Prostate gland (tissue), 2 donors: ENCODE data around the gene SLC3A2. TPM values are rescaled to one million over a fixed set of nuclear protein-coding genes. Genes with fewer than 3 reads are reported as not detected.
A peak's percentile ranks its signal among the peaks of the same experiment; 100 is the strongest.
"Not testable (repeated sequence)": the region's sequence is repeated elsewhere in the genome, so short reads cannot be mapped to it uniquely, and the experiment has no call there.

Experiments used
- DNase-seq: peaks from one replicate; pipeline ENCODE4 v3.0.0-alpha.2; 2019; ENCODE audit warnings: low spot score
- H3K27ac ChIP-seq, 2 donors: fragments of 200-600 bp; sonication (generic); 2 replicates each; pipeline ENCODE4 v1.5.1; 2017 to 2019
- H3K27me3 ChIP-seq: fragments of 200-600 bp; sonication (generic); replicated peaks from 2 replicates; pipeline ENCODE4 v1.5.1; 2019; ENCODE audit not compliant: insufficient read depth
- H3K36me3 ChIP-seq, 2 donors: fragments of 200-600 bp; sonication (generic); 1 replicate in 1 of 2; 2 replicates in 1 of 2; pipeline versions ENCODE4 v1.5.1 to v1.8.1; 2017 to 2019
- H3K4me1 ChIP-seq: fragments of 200-600 bp; sonication (generic); replicated peaks from 2 replicates; pipeline ENCODE4 v1.5.1; 2019
- H3K4me3 ChIP-seq, 2 donors: fragments of 200-600 bp; sonication (generic); 2 replicates each; pipeline ENCODE4 v1.5.1; 2017 to 2019
- H3K9me3 ChIP-seq: fragments of 200-600 bp; sonication (generic); 2 replicates; pipeline ENCODE4 v1.5.1; 2017
- POLR2A ChIP-seq: fragments of 450-650 bp; IDR thresholded peaks from one replicate; pipeline ENCODE4 v1.6.1; 2016; ENCODE audit warnings: antibody characterized with exemption, mild to moderate bottlenecking
- POLR2AphosphoS5 ChIP-seq: sonication (generic); formaldehyde crosslinking; IDR thresholded peaks from one replicate; pipeline ENCODE4 v1.6.1; 2017; ENCODE audit warnings: antibody characterized with exemption
- WGBS: methylation state at CpG from one replicate; pipeline ENCODE4 v1.1.5; 2018; 5-methylcytosine and 5-hydroxymethylcytosine counted together
- intact Hi-C: fragments of 100-400 bp; cut with DNase I; formaldehyde crosslinking; loops from one replicate; pipeline ENCODE4 v1.14.2; 2022
- total RNA-seq, 2 donors: library from RNA; depleted of rRNA; stranded (reverse); fragments of >200 nt; gene quantifications; one replicate each; pipeline ENCODE4 v1.1.0, GENCODE V29; 2016
- TF ChIP-seq, protein P1 (sequence below), 4 experiments: fragments of 200-600 bp in 2 of 4; fragments of 450-650 bp in 2 of 4; sonication (generic) in 2 of 4; IDR thresholded peaks; 1 replicate in 3 of 4; 2 replicates in 1 of 4; pipeline ENCODE4 v1.5.1; 2016 to 2019; ENCODE audit warnings: antibody characterized with exemption in 4 of 4, mild to moderate bottlenecking in 2 of 4, moderate library complexity in 2 of 4

Gene SLC3A2
- total RNA-seq, 2 donors from 2014 or later, result 158 to 235 TPM

DNA sequence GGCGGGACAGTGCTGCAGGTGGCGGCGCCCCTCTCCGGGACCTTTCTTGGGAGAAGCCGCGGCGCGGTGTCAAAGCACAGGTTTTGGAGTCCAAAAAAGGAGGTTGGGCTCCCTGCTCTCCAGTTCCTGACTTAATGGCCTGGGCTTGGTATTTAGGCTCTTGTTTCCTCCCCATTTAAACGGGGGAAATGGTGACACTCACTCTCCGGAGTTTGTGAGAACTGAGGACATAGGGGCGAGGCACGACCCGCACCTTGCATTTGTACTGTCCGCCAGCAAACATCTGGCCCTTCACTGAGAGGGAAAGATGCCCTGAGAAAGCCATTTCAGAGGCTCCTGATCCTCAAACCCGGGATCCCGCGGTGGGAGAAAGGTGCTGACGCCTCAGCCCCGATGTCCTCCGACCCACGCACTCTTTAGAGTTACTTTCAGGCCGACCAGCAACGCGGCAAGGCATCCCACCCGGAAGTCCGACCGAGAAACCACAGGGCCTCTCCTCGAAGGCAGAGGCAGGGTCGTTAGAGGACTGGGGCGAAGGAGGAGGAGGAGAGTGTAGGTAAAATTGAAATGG is 38.4 kb upstream of the SLC3A2 start:
- intact Hi-C loops, result loop anchor here (2.0 kb wide), 1 partner anchor 39 kb away; the partner anchor contains the start of gene SLC3A2
- 11% methylated on average over 30 of the region's 30 CpGs for WGBS
- peak overlapping the region; percentile 98 to 99 for H3K27ac ChIP-seq
- peaks cover 12% of the 10 kb centered on the region for H3K4me1 ChIP-seq
- H3K4me3 ChIP-seq, result peak overlapping the region; percentile 36 to 45
- no peaks in the 10 kb centered on the region for H3K36me3 ChIP-seq
- no peaks in the 10 kb centered on the region for H3K9me3 ChIP-seq
- no peaks in the 10 kb centered on the region for H3K27me3 ChIP-seq
- peak; percentile 23 for TF ChIP-seq POLR2A
- TF ChIP-seq, protein P1, sequence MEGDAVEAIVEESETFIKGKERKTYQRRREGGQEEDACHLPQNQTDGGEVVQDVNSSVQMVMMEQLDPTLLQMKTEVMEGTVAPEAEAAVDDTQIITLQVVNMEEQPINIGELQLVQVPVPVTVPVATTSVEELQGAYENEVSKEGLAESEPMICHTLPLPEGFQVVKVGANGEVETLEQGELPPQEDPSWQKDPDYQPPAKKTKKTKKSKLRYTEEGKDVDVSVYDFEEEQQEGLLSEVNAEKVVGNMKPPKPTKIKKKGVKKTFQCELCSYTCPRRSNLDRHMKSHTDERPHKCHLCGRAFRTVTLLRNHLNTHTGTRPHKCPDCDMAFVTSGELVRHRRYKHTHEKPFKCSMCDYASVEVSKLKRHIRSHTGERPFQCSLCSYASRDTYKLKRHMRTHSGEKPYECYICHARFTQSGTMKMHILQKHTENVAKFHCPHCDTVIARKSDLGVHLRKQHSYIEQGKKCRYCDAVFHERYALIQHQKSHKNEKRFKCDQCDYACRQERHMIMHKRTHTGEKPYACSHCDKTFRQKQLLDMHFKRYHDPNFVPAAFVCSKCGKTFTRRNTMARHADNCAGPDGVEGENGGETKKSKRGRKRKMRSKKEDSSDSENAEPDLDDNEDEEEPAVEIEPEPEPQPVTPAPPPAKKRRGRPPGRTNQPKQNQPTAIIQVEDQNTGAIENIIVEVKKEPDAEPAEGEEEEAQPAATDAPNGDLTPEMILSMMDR (IDR thresholded peaks at IDR 0.05), result no peak
- no peak for DNase-seq

DNA sequence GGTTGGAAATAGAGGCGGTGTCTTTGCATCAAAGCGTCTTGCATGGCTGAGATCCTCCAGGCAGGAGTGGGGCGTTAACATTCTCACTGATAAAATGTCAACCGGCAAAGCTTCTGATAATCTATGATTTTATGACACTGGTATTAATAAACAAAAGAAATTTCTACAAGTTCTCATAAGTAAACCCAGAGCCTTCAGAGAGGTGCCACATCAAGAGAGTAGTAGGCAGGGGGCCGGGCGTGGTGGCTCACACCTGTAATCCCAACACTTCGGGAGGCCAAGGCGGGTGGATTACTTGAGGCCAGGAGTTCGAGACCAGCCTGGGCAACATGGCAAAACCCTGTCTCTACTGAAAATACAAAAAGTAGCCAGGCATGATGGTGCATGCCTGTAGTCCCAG is 37.8 kb upstream of the SLC3A2 start:
- H3K27me3 ChIP-seq, H3K36me3 ChIP-seq, DNase-seq, H3K9me3 ChIP-seq, H3K4me3 ChIP-seq, H3K4me1 ChIP-seq: not testable (repeated sequence)
- H3K27ac ChIP-seq, result peak overlapping the region; percentile 98 to 99
- intact Hi-C loops, result loop anchor here (2.0 kb wide), 1 partner anchor 38 kb away; the partner anchor contains the start of gene SLC3A2
- 81% methylated on average over 9 of the region's 9 CpGs for WGBS

DNA sequence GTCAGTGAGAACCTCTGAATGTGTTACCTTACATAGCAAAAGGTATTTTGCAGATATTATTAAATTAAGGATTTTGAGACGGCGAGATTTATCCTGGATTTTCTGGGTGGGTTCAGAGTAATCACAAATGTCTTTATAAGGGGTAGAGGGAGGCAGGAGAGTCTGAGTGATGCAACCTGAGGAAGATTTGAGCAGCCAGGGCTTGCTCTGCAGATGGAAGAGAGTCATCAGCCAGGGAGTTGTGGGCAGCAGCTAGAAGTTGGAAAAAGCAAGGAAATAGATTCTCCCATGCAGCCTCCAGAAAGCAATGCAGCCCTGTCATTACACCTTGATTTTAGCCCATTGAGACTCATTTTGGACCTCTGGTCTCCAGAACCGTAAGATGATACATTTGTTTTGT is 37.2 kb upstream of the SLC3A2 start:
- no peak overlapping the region for H3K27ac ChIP-seq
- no peaks in the 10 kb centered on the region for H3K9me3 ChIP-seq
- intact Hi-C loops, result loop anchor here (2.0 kb wide), 1 partner anchor 37 kb away; the partner anchor contains the start of gene SLC3A2
- no peak overlapping the region for H3K4me3 ChIP-seq
- H3K36me3 ChIP-seq, result no peaks in the 10 kb centered on the region
- H3K4me1 ChIP-seq, result peaks cover 8% of the 10 kb centered on the region
- WGBS, result 96% methylated on average over 3 of the region's 3 CpGs
- no peaks in the 10 kb centered on the region for H3K27me3 ChIP-seq
- no peak for DNase-seq
- TF ChIP-seq POLR2A, result no peak
- TF ChIP-seq, protein P1 (IDR thresholded peaks at IDR 0.05), result no peak
- no peak for TF ChIP-seq POLR2AphosphoS5

DNA sequence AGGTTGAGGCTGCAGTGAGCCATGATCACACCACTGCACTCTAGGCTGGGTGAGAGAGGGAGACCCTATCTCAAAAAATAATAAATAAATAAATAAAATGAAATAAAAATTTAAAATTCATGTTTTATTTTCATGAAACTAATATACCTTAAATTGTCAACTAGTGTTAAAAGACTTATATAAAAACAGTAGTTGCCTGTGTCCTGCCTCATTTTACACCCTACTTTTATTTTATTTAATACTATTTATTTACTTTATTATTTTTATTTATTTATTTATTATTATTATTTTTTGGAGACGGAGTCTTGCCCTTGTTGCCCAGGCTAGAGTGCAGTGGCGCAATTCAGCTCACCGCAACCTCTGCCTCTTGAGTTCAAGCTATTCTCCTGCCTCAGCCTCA is 36.5 kb upstream of the SLC3A2 start:
- 94% methylated on average over 3 of the region's 3 CpGs for WGBS
- no peaks in the 10 kb centered on the region for H3K27me3 ChIP-seq
- TF ChIP-seq POLR2A (no peak), POLR2AphosphoS5 (no peak)
- TF ChIP-seq, protein P1 (IDR thresholded peaks at IDR 0.05), result no peak
- no peak overlapping the region for H3K27ac ChIP-seq
- H3K9me3 ChIP-seq, result no peaks in the 10 kb centered on the region
- DNase-seq, result no peak
- H3K4me1 ChIP-seq, result peaks cover 8% of the 10 kb centered on the region
- H3K36me3 ChIP-seq, result no peaks in the 10 kb centered on the region
- no peak overlapping the region for H3K4me3 ChIP-seq
- intact Hi-C loops, result no loop called here

DNA sequence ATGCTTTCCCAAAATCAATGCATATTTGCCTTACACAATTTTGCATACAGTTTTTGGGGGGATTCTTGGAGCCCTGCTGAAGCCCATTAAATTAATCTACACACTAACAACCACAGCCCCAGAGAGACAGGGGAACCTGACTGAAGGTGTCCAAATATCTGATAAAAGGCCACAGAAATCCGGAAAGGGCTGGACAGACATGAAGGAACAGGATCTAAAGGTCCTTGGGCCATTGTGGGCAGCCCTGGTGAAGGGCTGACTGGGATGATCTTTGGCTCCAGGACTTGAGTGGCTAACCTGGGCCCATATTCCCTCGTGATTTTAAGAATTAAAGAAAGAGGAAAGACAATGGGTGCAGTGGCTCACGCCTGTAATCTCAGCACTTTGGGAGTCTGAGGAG is 34.5 kb upstream of the SLC3A2 start:
- H3K9me3 ChIP-seq, result no peaks in the 10 kb centered on the region
- TF ChIP-seq, protein P1 (IDR thresholded peaks at IDR 0.05), result no peak
- TF ChIP-seq POLR2A, result no peak
- TF ChIP-seq POLR2AphosphoS5, result no peak

More for the DNA sequence above, 34.5 kb upstream of the SLC3A2 start:
- no peaks in the 10 kb centered on the region for H3K36me3 ChIP-seq
- peaks cover 8% of the 10 kb centered on the region for H3K4me1 ChIP-seq
- intact Hi-C loops, result no loop called here
- H3K4me3 ChIP-seq, result no peak overlapping the region
- DNase-seq, result no peak
- WGBS, result 86% methylated on average over 3 of the region's 3 CpGs
- no peak overlapping the region for H3K27ac ChIP-seq
- H3K27me3 ChIP-seq, result no peaks in the 10 kb centered on the region
